Activated CD4-positive, alpha-beta T cell treated with anti-CD3 and anti-CD28 coated beads, Interleukin-2, amount 50 U/mL, for 16 hours (primary cell): ENCODE measurements around the gene COL4A6.
"Not testable (repeated sequence)": the region's sequence is repeated elsewhere in the genome, so short reads cannot be mapped to it uniquely, and the experiment has no call there.

Experiments used
- DNase-seq: peaks from one replicate; pipeline ENCODE4 v3.0.0-alpha.2; 2020

COL4A6 gene

DNA sequence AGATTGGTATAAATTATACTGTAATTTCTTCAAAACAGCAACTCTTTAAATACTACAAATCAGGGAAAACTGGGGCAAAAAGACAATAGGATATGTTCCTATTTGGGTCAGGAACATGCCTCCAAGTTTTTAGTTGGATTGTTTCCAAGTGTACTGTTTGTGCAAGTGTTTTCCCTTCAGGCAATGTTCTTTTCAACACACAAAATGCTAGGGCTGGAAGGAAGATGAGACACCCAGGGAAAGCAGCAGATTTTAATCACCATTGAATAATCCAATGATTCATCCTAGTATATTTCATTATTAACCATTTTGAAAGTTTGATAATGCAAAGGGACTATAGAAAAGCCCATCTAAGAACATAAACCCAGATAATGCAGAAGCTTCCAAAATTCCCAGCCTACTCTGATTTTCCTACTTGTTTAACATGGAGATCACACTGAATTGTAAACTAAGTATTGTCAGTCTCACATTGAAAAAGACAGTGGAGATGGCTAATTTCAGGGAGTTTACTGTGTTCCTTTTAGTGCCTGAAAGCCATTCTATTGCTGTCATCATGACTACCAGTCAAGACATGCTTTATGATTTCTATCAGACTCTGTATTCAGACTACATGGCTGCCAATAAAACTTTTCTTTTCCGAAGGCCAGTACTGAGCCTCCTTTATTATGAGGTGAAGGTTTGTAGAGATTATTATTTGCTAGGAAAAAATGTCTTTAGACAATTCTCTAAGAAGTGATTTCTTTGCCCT is 38.6 kb downstream of the COL4A6 start:
- no peak for DNase-seq

DNA sequence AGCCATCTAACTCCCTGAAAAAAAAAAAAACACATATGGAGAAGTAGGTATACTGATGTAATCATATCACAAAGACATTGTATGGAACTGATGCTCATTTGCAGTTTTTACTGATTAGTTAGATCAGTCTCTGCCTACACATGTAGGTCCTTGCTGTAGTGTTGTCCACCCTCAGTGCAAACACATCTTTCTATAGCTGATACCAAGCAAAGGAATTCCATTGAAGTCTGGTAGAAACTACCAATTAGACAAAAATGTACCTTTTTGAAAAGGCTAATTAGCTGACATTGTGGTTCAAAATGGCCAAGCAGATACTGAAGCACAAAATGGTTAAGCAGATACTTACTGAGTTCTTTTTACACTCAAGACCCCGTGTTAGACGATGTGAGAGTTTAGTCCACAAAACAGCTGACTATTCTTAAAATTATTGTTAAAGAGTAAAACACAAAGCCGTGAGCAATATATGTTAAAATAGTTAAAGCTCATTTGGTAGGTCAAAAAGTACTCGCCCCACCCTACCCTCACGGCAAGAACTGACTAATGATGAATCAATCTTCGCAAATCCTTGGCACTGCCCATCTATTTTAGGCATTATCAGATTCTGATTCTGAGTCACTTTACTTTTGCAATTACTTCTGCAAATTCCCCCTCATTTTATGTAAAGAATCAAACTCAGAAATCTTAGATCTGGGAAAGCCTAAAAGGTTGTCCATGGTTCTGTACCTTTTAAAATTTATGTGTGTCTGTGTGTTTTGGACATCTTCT is 40.4 kb downstream of the COL4A6 start:
- peak; percentile 51 for DNase-seq

DNA sequence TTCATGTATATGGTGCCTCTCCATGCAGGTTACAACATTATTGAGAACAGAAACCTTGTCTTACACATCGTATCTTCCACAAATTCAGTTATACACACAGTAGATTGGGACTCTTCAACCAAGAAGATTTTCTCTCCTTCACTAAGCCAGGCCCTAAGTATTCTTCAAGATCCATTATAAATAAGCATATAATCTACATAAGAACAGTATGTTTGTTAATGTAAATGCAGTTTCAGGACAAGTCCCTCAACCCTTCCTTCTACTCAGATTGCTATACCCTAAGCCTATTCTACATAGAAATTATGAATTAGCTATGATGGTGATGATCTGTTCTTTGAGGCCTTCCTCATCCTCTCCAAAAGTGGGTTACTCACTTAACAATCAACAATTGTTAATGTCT is 41.2 kb downstream of the COL4A6 start:
- DNase-seq, result no peak

DNA sequence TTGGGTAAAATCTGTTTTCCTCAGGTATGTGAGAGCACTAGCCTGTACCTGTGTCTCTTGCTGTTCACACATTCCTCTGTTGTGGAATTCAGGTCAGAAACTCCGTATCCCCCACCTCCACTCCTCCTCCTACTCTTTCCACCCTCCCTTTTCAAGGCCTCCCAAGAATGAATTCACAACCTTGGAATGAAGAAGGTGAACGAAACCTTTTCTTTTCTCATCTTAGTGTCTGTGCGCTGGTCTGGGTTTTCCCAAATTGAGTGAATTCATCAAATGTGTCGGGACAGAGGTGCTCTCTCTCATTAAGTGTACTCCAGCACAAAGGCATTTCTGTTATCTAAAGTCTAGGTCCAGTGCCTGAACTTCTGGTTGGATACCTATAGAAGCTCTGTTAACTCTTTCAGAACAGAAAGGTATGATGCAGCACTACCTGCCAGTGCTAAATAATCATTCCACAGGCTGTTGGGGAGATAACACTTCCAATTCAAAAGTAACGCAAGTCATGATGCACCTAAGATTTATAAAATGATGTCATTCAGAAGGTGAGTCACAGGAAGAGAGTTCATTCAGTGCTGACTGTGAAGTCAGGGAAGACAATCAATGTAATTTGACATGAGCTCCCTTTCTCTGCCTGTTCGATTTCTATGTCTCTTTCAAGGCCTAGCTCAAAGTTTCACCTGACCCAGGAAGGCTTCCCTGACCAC is 41.9 kb downstream of the COL4A6 start:
- DNase-seq, result peak; percentile 5

DNA sequence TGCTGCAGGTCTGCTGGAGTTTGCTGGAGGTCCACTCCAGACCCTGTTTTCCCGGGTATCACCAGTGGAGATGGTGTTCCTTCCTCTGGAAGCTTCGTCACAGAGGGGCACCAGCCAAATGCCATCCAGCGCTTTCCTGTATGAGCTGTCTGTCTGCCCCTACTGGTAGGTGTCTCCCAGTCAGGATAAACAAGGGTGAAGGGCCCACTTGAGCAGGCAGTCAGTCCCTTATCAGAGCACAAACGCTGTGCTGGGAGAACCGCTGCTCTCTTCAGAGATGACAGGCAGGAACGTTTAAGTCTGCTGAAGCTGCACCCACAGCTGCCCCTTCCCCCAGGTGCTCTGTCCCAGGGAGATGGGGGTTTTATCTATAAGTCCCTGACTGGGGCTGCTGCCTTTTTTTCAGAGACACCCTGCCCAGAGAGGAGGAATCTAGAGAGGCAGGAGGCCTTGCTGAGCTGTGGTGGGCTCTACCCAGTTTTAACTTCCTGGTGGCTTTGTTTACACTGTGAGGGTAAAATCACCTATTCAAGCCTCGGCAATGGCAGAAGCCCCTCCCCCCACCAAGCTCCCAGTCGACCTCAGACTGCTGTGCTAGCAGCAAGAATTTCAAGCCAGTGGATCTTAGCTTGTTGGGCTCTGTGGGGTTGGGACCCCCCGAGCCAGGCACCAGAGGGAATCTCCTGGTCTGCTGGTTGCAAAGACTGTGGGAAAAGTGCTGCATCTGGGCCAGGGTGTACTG is 47.1 kb downstream of the COL4A6 start:
- DNase-seq, result not testable (repeated sequence)

- DNase-seq, result no peak
These were observed 53.4 kb downstream of the COL4A6 start for GRCh38 chrX:108384783-108385182.

- no peak for DNase-seq
These were observed 58.0 kb downstream of the COL4A6 start for GRCh38 chrX:108380222-108380621.

- not testable (repeated sequence) for DNase-seq
These were observed 61.4 kb downstream of the COL4A6 start for GRCh38 chrX:108376821-108377220.

- not testable (repeated sequence) for DNase-seq
These were observed 62.6 kb downstream of the COL4A6 start for GRCh38 chrX:108375591-108375990.

- no peak for DNase-seq
These were observed 71.4 kb downstream of the COL4A6 start for GRCh38 chrX:108366644-108367406.

GRCh38 chrX:108362026-108362425 is 76.2 kb downstream of the COL4A6 start:
- DNase-seq, result no peak

DNA sequence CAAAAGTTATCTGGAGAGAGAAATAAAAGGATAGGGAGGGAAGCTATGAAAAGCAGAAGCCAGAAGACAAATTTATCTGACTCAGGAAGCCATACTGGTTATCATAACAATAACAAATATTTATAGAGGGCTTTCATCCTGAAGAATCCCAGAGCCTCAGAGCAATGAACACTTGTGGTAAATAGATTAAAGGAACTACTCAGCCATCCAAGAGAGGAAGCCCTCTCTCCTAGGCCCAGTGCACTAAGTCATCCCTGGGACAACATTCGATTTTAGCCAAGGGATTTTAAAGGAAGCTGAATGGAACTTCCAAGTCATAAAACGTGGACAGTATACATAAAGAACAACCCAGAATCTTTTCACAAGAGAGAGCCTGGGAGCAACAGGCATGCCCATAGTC is 76.9 kb downstream of the COL4A6 start:
- DNase-seq, result no peak

DNA sequence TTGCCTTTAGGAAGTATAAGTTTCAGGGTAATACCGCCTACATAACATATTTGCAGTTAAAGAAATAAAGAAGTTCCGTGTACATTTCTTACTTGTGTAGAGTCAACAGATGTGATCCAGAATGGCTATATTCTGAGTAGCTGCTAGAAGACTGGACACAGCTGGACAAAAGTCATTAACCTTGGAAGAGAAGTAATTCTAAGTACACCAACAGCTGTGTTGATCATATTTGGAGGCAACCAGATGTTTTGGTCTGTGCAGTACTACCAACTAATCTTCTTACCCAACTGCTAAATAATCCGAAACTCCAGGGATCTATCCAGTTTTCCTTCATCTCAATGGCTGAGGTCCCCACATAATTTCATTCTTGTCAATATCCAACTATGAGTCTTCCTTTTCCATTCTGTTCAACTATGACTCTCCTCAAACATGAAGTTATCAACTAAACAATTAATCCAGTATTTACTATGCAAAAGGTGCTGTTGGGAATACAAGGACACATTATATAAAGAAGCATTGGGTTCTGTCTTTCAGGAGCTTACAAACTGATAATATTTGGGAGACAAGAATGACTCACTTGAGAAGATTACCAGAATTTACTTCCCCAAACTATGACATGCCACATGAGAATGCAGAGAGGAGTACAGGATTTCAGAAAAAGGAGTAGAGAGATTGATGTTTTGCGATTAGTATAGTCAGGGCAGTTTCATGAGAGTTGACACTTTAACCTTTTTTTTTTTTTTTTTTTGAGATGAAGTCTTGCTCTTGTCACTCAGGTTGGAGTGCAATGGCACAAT is 78.2 kb downstream of the COL4A6 start:
- DNase-seq, result no peak

- DNase-seq, result no peak
These were observed 84.8 kb downstream of the COL4A6 start for GRCh38 chrX:108353452-108353851.

DNA sequence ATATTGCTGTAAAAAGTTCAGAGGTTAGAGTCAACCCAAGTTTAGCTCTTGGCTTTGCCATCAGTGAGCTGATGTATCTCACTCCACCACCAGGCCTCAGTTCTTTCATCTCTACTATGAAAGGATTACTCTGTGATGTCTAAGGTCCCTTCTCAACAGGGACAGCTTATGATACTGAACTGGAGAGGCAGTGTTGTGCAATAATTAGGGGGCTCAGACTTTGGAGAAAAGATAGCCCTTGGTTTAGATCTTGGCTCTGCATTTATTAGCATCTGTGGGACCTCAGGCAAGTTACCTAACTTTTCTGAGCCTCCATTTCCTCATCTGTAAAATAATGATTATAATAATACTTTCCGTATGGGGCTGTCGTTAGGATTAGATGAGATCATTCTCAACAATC is 89.0 kb downstream of the COL4A6 start:
- DNase-seq, result no peak

GRCh38 chrX:108348525-108348924 is 89.7 kb downstream of the COL4A6 start:
- no peak for DNase-seq

DNA sequence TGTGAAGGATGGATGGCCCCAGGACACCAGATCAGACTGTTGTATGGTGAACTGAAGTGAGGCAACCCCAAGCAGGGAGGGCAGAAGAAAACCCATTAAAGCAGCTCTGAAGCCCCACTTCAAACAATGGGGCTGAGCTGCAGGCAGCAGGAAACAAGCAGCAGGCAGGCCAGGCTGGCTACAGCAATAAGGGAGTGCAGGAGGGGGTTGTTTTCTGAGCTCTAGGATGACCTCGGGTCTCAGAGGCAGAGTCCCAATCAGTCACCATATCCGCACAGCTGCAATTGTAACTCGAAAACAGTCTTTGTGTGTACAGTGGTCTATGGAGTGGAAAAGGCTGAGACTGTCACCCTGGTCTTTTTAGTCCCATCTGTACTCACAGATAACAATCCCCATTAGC is 90.4 kb downstream of the COL4A6 start:
- DNase-seq, result no peak

DNA sequence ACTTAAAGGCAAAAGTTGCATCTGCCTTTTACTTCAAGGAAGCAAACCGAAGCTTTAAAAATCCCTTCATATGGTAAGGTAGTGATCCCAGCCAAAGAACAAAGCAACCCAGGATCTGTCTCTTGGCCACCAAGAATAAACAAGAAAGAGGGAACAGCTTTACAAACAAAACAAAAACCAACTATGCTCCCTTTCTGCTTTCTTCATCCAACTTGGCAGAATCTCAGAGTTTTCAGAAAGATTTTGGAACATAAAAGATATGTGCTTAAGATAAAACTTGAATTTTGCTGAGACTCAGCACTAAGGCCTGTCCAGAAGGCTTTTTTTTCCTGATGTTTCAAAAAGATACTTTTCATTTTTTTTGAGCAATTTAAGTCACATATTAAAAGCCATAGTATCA is 94.0 kb downstream of the COL4A6 start:
- no peak for DNase-seq

- DNase-seq, result no peak
These were observed 96.3 kb downstream of the COL4A6 start for GRCh38 chrX:108341947-108342346.

- DNase-seq, result no peak
These were observed 105.9 kb downstream of the COL4A6 start for GRCh38 chrX:108332281-108332680.

- no peak for DNase-seq
These were observed 106.9 kb downstream of the COL4A6 start for GRCh38 chrX:108331126-108331909.
